Neural cell (in vitro differentiated cells): ENCODE measurements around the gene NRF1.

ENCODE experiments used
- CTCF ChIP-seq: fragments of 450-650 bp; IDR thresholded peaks from 2 replicates; pipeline ENCODE4 v1.5.1; 2014; ENCODE audit warnings: antibody characterized with exemption, mild to moderate bottlenecking, moderate library complexity; ENCODE audit not compliant: poor library complexity, severe bottlenecking
- EZH2 ChIP-seq: fragments of 200-600, 300-800 bp; shearing (Covaris generic), sonication (generic); IDR thresholded peaks from 2 replicates; pipeline ENCODE4 v1.6.1; 2014; ENCODE audit warnings: antibody characterized with exemption, low read length, borderline replicate concordance, mild to moderate bottlenecking; ENCODE audit not compliant: insufficient read depth, poor library complexity, severe bottlenecking
- POLR2AphosphoS5 ChIP-seq: IDR thresholded peaks from 2 replicates; pipeline ENCODE4 v1.6.1; 2012
- RAD21 ChIP-seq: fragments of 450-650 bp; conservative IDR thresholded peaks from 2 replicates; pipeline ENCODE4 v1.6.1; 2014; ENCODE audit warnings: antibody characterized with exemption, mild to moderate bottlenecking, moderate library complexity
- REST ChIP-seq: IDR thresholded peaks from 2 replicates; pipeline ENCODE4 v1.6.1; 2012; ENCODE audit warnings: borderline replicate concordance
- SMC3 ChIP-seq: fragments of 450-650 bp; conservative IDR thresholded peaks from 2 replicates; pipeline ENCODE4 v1.6.1; 2014; ENCODE audit warnings: antibody characterized with exemption, mild to moderate bottlenecking, moderate library complexity; ENCODE audit not compliant: poor library complexity
- TAF1 ChIP-seq: IDR thresholded peaks from 2 replicates; pipeline ENCODE4 v1.6.1; 2012; ENCODE audit warnings: low read depth

- TF ChIP-seq CTCF (no peak), TAF1 (no peak), POLR2AphosphoS5 (no peak), RAD21 (no peak), EZH2 (no peak), REST (no peak), SMC3 (no peak)
These were observed 44.1 kb upstream of the NRF1 start for GRCh38 chr7:129567377-129567776.
